NCI-H748 (cell line): ENCODE measurements around the gene DSG2.

Experiments
- DNase-seq: peaks from one replicate; lab custom pipeline; 2025; ENCODE audit not compliant: unreplicated experiment; lab: John Stamatoyannopoulos, UW

DSG2 gene

GRCh38 chr18:31586616-31587015 lies 88.6 kb downstream of the DSG2 start:
- no peak for DNase-seq

- no peak for DNase-seq
Measured at GRCh38 chr18:31587529-31587928, 89.6 kb downstream of the DSG2 start.

- no peak for DNase-seq
Measured at GRCh38 chr18:31590570-31590969, 92.6 kb downstream of the DSG2 start.

- DNase-seq = no peak
Measured at GRCh38 chr18:31591113-31591512, 93.1 kb downstream of the DSG2 start.

DNA sequence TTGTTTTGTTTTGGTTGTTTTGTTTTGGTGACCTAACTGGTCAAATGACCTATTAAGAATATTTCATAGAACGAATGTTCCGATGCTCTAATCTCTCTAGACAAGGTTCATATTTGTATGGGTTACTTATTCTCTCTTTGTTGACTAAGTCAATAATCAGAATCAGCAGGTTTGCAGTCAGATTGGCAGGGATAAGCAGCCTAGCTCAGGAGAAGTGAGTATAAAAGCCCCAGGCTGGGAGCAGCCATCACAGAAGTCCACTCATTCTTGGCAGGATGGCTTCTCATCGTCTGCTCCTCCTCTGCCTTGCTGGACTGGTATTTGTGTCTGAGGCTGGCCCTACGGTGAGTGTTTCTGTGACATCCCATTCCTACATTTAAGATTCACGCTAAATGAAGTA lies 93.7 kb downstream of the DSG2 start, which contains the start of gene TTR:
TTR (plus strand) TSS at position 250 of the 400 bp plus-strand sequence; CDS start at position 276, 26 bp downstream.
- no peak for DNase-seq

GRCh38 chr18:31592506-31593157 lies 94.7 kb downstream of the DSG2 start:
- no peak for DNase-seq

DNA sequence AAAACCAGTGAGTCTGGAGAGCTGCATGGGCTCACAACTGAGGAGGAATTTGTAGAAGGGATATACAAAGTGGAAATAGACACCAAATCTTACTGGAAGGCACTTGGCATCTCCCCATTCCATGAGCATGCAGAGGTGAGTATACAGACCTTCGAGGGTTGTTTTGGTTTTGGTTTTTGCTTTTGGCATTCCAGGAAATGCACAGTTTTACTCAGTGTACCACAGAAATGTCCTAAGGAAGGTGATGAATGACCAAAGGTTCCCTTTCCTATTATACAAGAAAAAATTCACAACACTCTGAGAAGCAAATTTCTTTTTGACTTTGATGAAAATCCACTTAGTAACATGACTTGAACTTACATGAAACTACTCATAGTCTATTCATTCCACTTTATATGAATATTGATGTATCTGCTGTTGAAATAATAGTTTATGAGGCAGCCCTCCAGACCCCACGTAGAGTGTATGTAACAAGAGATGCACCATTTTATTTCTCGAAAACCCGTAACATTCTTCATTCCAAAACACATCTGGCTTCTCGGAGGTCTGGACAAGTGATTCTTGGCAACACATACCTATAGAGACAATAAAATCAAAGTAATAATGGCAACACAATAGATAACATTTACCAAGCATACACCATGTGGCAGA lies 97.3 kb downstream of the DSG2 start:
- no peak for DNase-seq

GRCh38 chr18:31596081-31596872 lies 98.3 kb downstream of the DSG2 start:
- no peak for DNase-seq

GRCh38 chr18:31598021-31598805 lies 100.2 kb downstream of the DSG2 start:
- DNase-seq = no peak
